Stimulated activated naive CD4-positive, alpha-beta T cell (primary cell): ENCODE results near the gene RHOF.
"Not testable (repeated sequence)": the region's sequence is repeated elsewhere in the genome, so short reads cannot be mapped to it uniquely, and the experiment has no call there.

ENCODE experiments used
- DNase-seq, 6 experiments: peaks; one replicate each; lab custom pipeline; 2025; lab: John Stamatoyannopoulos, UW

The RHOF gene

GRCh38 chr12:121748218-121748570 lies 45.3 kb downstream of the RHOF start:
- no peak for DNase-seq

- not testable (repeated sequence) for DNase-seq
Observed at GRCh38 chr12:121745545-121745944, 47.9 kb downstream of the RHOF start.

- no peak for DNase-seq
Observed at GRCh38 chr12:121741743-121742142, 51.7 kb downstream of the RHOF start.

- DNase-seq = no peak
Observed at GRCh38 chr12:121740847-121741246, 52.6 kb downstream of the RHOF start.

DNA sequence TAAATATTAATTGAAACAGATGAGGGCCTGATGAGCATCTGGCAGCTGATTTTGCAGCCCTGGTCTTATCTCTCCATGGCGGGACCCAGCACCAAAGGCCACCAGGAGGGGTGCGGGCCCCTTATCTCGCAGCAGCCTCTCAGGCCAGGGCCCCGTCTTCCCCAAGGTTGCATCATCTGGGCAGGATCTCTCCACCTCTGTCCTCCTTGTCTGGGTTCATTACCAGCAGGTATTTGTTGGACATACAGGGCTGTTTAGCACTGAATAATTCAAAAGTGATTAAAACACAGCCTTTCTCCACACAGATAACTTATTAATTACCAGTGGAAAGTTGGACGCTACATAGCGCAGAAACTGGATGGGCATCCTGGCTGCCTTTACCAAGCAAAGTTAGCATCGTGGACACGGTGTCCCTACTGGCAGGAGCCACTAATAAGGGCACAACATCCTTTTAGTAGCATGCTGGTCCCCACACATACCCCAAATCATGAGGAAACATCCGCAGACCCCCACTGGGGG lies 55.1 kb downstream of the RHOF start:
- no peak for DNase-seq

DNA sequence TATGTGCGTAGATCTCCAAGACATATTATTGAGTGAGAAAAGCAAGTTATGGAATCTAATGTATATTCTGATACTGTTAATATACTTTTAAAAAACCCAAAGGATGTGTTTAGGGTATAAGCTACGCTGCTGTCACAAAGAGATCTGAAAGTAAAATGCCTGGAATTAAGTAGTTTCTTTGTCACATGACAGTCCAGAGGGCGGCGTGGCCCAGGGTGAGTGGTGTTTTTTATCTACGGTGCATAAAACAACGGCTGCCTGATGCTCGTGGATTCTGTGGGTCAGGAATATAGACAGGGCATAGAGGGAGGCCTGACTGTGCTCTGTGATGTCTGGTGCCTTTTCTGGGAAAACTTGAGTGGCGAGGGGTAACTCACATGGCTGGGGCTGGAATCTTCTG lies 59.6 kb downstream of the RHOF start:
- no peak for DNase-seq

DNA sequence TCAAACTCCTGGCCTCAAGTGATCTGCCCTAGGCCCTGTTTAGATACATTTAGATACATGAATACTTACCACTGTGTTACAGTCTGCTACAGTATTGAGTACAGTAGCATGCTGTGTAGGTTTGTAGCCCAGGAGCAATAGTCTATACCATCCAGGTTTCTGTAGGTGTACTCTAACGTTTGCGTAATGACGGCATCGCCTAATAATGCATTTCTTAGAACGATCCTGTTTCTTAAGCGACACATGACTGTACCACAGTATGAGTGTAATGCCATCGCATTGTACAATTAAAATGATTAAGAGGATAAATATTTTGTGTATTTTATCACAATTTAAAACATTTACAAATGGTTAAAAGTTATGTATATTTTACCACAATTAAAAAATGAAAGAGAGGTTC lies 62.0 kb downstream of the RHOF start:
- DNase-seq = no peak

- no peak for DNase-seq
Observed at GRCh38 chr12:121729021-121729420, 64.5 kb downstream of the RHOF start.
